Body of pancreas (tissue), 4 donors: ENCODE results near the gene TRIAP1.

Experiments used
- POLR2A ChIP-seq, 3 donors: fragments of 450-650 bp; IDR thresholded peaks; one replicate each; pipeline ENCODE4 v1.6.1; 2016; ENCODE audit warnings: antibody characterized with exemption in 3 of 3, mild to moderate bottlenecking in 2 of 3
- TF ChIP-seq, protein P1 (sequence below), 7 experiments: fragments of 450-650 bp in 4 of 7; fragments of 200-600 bp in 3 of 7; sonication (generic) in 3 of 7; IDR thresholded peaks; one replicate each; pipeline ENCODE4 v1.5.1; 2016 to 2019; ENCODE audit warnings: antibody characterized with exemption in 7 of 7

DNA sequence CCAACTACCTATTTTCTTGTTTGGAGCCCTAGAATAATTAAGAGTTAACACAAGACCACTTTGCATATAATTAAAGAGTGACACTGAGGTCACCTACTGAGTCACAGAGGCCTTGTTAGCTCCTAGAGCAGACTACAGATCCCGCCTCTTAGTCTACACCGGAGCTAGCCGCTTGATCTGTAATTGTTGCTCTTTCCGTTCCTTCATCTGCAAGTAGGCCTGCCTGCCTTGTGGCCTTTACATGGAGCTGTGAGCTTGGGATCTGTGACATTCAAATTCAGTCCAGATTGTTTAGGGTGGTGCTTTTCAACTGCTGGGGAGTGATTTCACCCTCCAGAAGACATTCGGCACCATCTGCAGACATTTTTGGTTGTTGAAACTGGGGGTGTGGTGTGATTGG is 44.1 kb upstream of the TRIAP1 start:
- TF ChIP-seq, protein P1, sequence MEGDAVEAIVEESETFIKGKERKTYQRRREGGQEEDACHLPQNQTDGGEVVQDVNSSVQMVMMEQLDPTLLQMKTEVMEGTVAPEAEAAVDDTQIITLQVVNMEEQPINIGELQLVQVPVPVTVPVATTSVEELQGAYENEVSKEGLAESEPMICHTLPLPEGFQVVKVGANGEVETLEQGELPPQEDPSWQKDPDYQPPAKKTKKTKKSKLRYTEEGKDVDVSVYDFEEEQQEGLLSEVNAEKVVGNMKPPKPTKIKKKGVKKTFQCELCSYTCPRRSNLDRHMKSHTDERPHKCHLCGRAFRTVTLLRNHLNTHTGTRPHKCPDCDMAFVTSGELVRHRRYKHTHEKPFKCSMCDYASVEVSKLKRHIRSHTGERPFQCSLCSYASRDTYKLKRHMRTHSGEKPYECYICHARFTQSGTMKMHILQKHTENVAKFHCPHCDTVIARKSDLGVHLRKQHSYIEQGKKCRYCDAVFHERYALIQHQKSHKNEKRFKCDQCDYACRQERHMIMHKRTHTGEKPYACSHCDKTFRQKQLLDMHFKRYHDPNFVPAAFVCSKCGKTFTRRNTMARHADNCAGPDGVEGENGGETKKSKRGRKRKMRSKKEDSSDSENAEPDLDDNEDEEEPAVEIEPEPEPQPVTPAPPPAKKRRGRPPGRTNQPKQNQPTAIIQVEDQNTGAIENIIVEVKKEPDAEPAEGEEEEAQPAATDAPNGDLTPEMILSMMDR (IDR thresholded peaks at IDR 0.05), result no peak
- TF ChIP-seq POLR2A (IDR thresholded peaks at IDR 0.05), result no peak
